WTC11 (cell line): ENCODE results near the gene UIMC1. TPM values are rescaled to one million over a fixed set of nuclear protein-coding genes. Genes with fewer than 3 reads are reported as not detected.

Source experiments
- ATAC-seq: fragments of 200-7000 bp; cut with Tn5 transposase; 2 replicates; pipeline ENCODE4 v1.10.0; 2021; ENCODE audit warnings: mild to moderate bottlenecking, moderate library complexity
- Bru-seq: library from RNA; stranded (reverse); fragments of 400-500 nt; gene quantifications from one replicate; lab custom pipeline; 2021; lab: Mats Ljungman, UMichigan
- CTCF ChIA-PET: fragments of 300-600 bp; sonication (Branson Sonifier 250); formaldehyde crosslinking; loops from one replicate; lab custom pipeline; 2021; ENCODE audit warnings: antibody characterized with exemption; lab: Charles Lee
- POLR2A ChIA-PET: fragments of 350-600 bp; sonication (Branson Sonifier 250); formaldehyde crosslinking; loops from one replicate; lab custom pipeline; 2021; ENCODE audit warnings: antibody characterized with exemption; lab: Charles Lee
- DNase-seq: peaks from one replicate; pipeline ENCODE4 v3.0.0; 2021; ENCODE audit warnings: low spot score
- H3K27ac Mint-ChIP-seq: 2 replicates; pipeline ENCODE4 v1.8.0; 2021; ENCODE audit warnings: mixed read lengths
- H3K27me3 Mint-ChIP-seq: 2 replicates; pipeline ENCODE4 v1.8.0; 2021; ENCODE audit warnings: low read depth, mild to moderate bottlenecking, moderate library complexity, mixed read lengths
- H3K36me3 Mint-ChIP-seq: 2 replicates; pipeline ENCODE4 v1.8.0; 2021; ENCODE audit warnings: mixed read lengths
- H3K4me1 Mint-ChIP-seq: 2 replicates; pipeline ENCODE4 v1.8.0; 2022; ENCODE audit warnings: mixed read lengths
- H3K4me3 Mint-ChIP-seq: 2 replicates; pipeline ENCODE4 v1.8.0; 2021; ENCODE audit warnings: mild to moderate bottlenecking, moderate library complexity, mixed read lengths
- H3K9me3 Mint-ChIP-seq: 2 replicates; pipeline ENCODE4 v1.8.0; 2021; ENCODE audit warnings: mixed read lengths
- CREM ChIP-seq: sonication (generic); formaldehyde crosslinking; IDR thresholded peaks from 2 replicates; pipeline ENCODE4 v1.8.1; 2022; ENCODE audit warnings: mild to moderate bottlenecking, missing genetic modification reagents, moderate library complexity
- ERG ChIP-seq: fragments of 250-450 bp; sonication (Bioruptor Pico); IDR thresholded peaks from 2 replicates; pipeline ENCODE4 v1.8.0; 2021; ENCODE audit warnings: mild to moderate bottlenecking
- ETV6 ChIP-seq: sonication (generic); formaldehyde crosslinking; IDR thresholded peaks from 2 replicates; pipeline ENCODE4 v1.8.1; 2022; ENCODE audit warnings: mild to moderate bottlenecking, missing genetic modification reagents
- FOXK1 ChIP-seq: sonication (generic); formaldehyde crosslinking; IDR thresholded peaks from 2 replicates; pipeline ENCODE4 v1.8.0; 2022; ENCODE audit warnings: mild to moderate bottlenecking, moderate library complexity, missing genetic modification reagents
- GABPB1 ChIP-seq: sonication (generic); formaldehyde crosslinking; IDR thresholded peaks from 2 replicates; pipeline ENCODE4 v1.8.1; 2023; ENCODE audit warnings: mild to moderate bottlenecking, missing genetic modification reagents
- KAT7 ChIP-seq: sonication (generic); formaldehyde crosslinking; IDR thresholded peaks from 2 replicates; pipeline ENCODE4 v1.8.1; 2023; ENCODE audit warnings: missing genetic modification reagents, mild to moderate bottlenecking, borderline replicate concordance
- NFE2L1 ChIP-seq: sonication (generic); formaldehyde crosslinking; IDR thresholded peaks from 2 replicates; pipeline ENCODE4 v1.8.1; 2023; ENCODE audit warnings: missing genetic modification reagents
- PRRX2 ChIP-seq: fragments of 250-450 bp; sonication (Bioruptor Pico); IDR thresholded peaks from 2 replicates; pipeline ENCODE4 v1.8.0; 2021; ENCODE audit warnings: mild to moderate bottlenecking
- SP1 ChIP-seq: sonication (generic); formaldehyde crosslinking; conservative IDR thresholded peaks from 2 replicates; pipeline ENCODE4 v1.8.1; 2022; ENCODE audit warnings: missing genetic modification reagents
- TCF7 ChIP-seq: sonication (generic); formaldehyde crosslinking; IDR thresholded peaks from 2 replicates; pipeline ENCODE4 v1.8.0; 2022; ENCODE audit warnings: mild to moderate bottlenecking, low read depth, missing genetic modification reagents, moderate library complexity
- ZNF219 ChIP-seq: sonication (generic); formaldehyde crosslinking; IDR thresholded peaks from 2 replicates; pipeline ENCODE4 v1.8.0; 2023; ENCODE audit warnings: missing genetic modification reagents, mild to moderate bottlenecking, borderline replicate concordance
- ZNF232 ChIP-seq: sonication (generic); formaldehyde crosslinking; IDR thresholded peaks from 2 replicates; pipeline ENCODE4 v1.8.0; 2022; ENCODE audit warnings: mild to moderate bottlenecking, missing genetic modification reagents
- ZNF317 ChIP-seq: sonication (generic); formaldehyde crosslinking; IDR thresholded peaks from 2 replicates; pipeline ENCODE4 v1.8.1; 2023; ENCODE audit warnings: low read depth, mild to moderate bottlenecking, moderate library complexity, missing genetic modification reagents, borderline replicate concordance
- long read RNA-seq, 3 experiments: library from RNA in 1 of 3; library from capped mRNA in 1 of 3; library from polyadenylated mRNA in 1 of 3; unstranded in 2 of 3; stranded (forward) in 1 of 3; transcript quantifications; one replicate each; pipeline ENCODE4 v2.0.0, GENCODE V29; 2021
- total RNA-seq: library from RNA; stranded (reverse); gene quantifications from 3 replicates; pipeline ENCODE4 v1.2.3, GENCODE V29; 2021
- TF ChIP-seq, protein P1 (sequence below): sonication (generic); formaldehyde crosslinking; IDR thresholded peaks from 2 replicates; pipeline ENCODE4 v1.8.1; 2022; ENCODE audit warnings: low read depth, missing genetic modification reagents, borderline replicate concordance
- TF ChIP-seq, protein P2 (sequence below): sonication (generic); formaldehyde crosslinking; IDR thresholded peaks from 2 replicates; pipeline ENCODE4 v1.8.1; 2022; ENCODE audit warnings: mild to moderate bottlenecking, moderate library complexity, missing genetic modification reagents
- TF ChIP-seq, protein P3 (sequence below): sonication (generic); formaldehyde crosslinking; IDR thresholded peaks from 2 replicates; pipeline ENCODE4 v1.8.1; 2023; ENCODE audit warnings: mild to moderate bottlenecking, missing genetic modification reagents, borderline replicate concordance
- TF ChIP-seq, protein P4 (sequence below): sonication (generic); formaldehyde crosslinking; IDR thresholded peaks from 2 replicates; pipeline ENCODE4 v1.8.0; 2023; ENCODE audit warnings: mild to moderate bottlenecking, missing genetic modification reagents
- TF ChIP-seq, protein P5 (sequence below): sonication (generic); formaldehyde crosslinking; conservative IDR thresholded peaks from 2 replicates; pipeline ENCODE4 v1.8.1; 2023; ENCODE audit warnings: mild to moderate bottlenecking, low read depth, missing genetic modification reagents, moderate library complexity

Gene UIMC1
- total RNA-seq (44.4 to 48.0 TPM (median 46.1 TPM) in 3 replicates), Bru-seq, nascent RNA (percentile 83 among the genes with signal in this experiment)
- long read RNA-seq, experiment 1, transcript UIMC1-212 (15 exons, 2,502 nt) = major isoform, 28 of 105 reads
- long read RNA-seq, experiment 1, partial matches to known transcripts = 11 of 105 reads
- long read RNA-seq, experiment 1, other reads (novel, unspliced or antisense) = 63 of 105 reads
- long read RNA-seq, experiment 2, partial matches to known transcripts = 23 of 41 reads
- long read RNA-seq, experiment 2, other reads (novel, unspliced or antisense) = 14 of 41 reads
- long read RNA-seq, experiment 3, transcript UIMC1-212 (15 exons, 2,502 nt) = major isoform, 23 of 66 reads
- long read RNA-seq, experiment 3, partial matches to known transcripts = 10 of 66 reads
- long read RNA-seq, experiment 3, other reads (novel, unspliced or antisense) = 32 of 66 reads

- H3K27ac Mint-ChIP-seq = peak within 1 kb of the TSS; percentile 89
- H3K4me1 Mint-ChIP-seq = peaks cover 26% of the 10 kb centered on the region
- peak within 1 kb of the TSS; percentile 94 for H3K4me3 Mint-ChIP-seq
- ATAC-seq (peak; percentile 86), DNase-seq (peak; percentile 94)
- H3K36me3 Mint-ChIP-seq = no peaks in the 10 kb centered on the region
- H3K9me3 Mint-ChIP-seq = no peaks in the 10 kb centered on the region
- ChIA-PET CTCF (interaction anchor here (0.7 to 2.8 kb wide), 7 partner anchors 16 to 490 kb away, joined by 3 to 19 read pairs (median 10); partner anchors contain the start of genes FGFR4 and ZNF346), POLR2A (interaction anchor here (0.7 to 1.2 kb wide), 4 partner anchors 17 to 267 kb away, joined by 3 read pairs; no protein-coding TSS in a partner anchor)
- H3K27me3 Mint-ChIP-seq = peaks cover 5% of the 10 kb centered on the region; the same call in 1 of the 2 replicates
- TF ChIP-seq CREM (CRISPR knock-in tag) = 0 out of 2 replicates have a peak, but pooled peaks have one; percentile 39
- TF ChIP-seq, protein P1, sequence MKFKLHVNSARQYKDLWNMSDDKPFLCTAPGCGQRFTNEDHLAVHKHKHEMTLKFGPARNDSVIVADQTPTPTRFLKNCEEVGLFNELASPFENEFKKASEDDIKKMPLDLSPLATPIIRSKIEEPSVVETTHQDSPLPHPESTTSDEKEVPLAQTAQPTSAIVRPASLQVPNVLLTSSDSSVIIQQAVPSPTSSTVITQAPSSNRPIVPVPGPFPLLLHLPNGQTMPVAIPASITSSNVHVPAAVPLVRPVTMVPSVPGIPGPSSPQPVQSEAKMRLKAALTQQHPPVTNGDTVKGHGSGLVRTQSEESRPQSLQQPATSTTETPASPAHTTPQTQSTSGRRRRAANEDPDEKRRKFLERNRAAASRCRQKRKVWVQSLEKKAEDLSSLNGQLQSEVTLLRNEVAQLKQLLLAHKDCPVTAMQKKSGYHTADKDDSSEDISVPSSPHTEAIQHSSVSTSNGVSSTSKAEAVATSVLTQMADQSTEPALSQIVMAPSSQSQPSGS (CRISPR knock-in tag) = no peak
- TF ChIP-seq ZNF317 (CRISPR knock-in tag) = peak; percentile 6; the same call in 1 of the 2 replicates
- TF ChIP-seq ZNF232 (CRISPR knock-in tag) = no peak
- TF ChIP-seq TCF7 (CRISPR knock-in tag) = 0 out of 2 replicates have a peak, but pooled peaks have one; percentile 20
- TF ChIP-seq ZNF219 = no peak
- no peak for TF ChIP-seq PRRX2 (CRISPR knock-in tag)
- peak; percentile 66; the same call in 1 of the 2 replicates for TF ChIP-seq SP1 (CRISPR knock-in tag)
- peak; percentile 84 for TF ChIP-seq KAT7 (CRISPR knock-in tag)
- peak; percentile 69; the same call in 1 of the 2 replicates for TF ChIP-seq FOXK1 (CRISPR knock-in tag)
- TF ChIP-seq, protein P2, sequence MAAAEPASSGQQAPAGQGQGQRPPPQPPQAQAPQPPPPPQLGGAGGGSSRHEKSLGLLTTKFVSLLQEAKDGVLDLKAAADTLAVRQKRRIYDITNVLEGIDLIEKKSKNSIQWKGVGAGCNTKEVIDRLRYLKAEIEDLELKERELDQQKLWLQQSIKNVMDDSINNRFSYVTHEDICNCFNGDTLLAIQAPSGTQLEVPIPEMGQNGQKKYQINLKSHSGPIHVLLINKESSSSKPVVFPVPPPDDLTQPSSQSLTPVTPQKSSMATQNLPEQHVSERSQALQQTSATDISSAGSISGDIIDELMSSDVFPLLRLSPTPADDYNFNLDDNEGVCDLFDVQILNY (CRISPR knock-in tag) = peak; percentile 92
- TF ChIP-seq ERG (CRISPR knock-in tag) = no peak
- TF ChIP-seq, protein P3, sequence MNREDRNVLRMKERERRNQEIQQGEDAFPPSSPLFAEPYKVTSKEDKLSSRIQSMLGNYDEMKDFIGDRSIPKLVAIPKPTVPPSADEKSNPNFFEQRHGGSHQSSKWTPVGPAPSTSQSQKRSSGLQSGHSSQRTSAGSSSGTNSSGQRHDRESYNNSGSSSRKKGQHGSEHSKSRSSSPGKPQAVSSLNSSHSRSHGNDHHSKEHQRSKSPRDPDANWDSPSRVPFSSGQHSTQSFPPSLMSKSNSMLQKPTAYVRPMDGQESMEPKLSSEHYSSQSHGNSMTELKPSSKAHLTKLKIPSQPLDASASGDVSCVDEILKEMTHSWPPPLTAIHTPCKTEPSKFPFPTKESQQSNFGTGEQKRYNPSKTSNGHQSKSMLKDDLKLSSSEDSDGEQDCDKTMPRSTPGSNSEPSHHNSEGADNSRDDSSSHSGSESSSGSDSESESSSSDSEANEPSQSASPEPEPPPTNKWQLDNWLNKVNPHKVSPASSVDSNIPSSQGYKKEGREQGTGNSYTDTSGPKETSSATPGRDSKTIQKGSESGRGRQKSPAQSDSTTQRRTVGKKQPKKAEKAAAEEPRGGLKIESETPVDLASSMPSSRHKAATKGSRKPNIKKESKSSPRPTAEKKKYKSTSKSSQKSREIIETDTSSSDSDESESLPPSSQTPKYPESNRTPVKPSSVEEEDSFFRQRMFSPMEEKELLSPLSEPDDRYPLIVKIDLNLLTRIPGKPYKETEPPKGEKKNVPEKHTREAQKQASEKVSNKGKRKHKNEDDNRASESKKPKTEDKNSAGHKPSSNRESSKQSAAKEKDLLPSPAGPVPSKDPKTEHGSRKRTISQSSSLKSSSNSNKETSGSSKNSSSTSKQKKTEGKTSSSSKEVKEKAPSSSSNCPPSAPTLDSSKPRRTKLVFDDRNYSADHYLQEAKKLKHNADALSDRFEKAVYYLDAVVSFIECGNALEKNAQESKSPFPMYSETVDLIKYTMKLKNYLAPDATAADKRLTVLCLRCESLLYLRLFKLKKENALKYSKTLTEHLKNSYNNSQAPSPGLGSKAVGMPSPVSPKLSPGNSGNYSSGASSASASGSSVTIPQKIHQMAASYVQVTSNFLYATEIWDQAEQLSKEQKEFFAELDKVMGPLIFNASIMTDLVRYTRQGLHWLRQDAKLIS (CRISPR knock-in tag) = 0 out of 2 replicates have a peak, but pooled peaks have one; percentile 46
- TF ChIP-seq, protein P4, sequence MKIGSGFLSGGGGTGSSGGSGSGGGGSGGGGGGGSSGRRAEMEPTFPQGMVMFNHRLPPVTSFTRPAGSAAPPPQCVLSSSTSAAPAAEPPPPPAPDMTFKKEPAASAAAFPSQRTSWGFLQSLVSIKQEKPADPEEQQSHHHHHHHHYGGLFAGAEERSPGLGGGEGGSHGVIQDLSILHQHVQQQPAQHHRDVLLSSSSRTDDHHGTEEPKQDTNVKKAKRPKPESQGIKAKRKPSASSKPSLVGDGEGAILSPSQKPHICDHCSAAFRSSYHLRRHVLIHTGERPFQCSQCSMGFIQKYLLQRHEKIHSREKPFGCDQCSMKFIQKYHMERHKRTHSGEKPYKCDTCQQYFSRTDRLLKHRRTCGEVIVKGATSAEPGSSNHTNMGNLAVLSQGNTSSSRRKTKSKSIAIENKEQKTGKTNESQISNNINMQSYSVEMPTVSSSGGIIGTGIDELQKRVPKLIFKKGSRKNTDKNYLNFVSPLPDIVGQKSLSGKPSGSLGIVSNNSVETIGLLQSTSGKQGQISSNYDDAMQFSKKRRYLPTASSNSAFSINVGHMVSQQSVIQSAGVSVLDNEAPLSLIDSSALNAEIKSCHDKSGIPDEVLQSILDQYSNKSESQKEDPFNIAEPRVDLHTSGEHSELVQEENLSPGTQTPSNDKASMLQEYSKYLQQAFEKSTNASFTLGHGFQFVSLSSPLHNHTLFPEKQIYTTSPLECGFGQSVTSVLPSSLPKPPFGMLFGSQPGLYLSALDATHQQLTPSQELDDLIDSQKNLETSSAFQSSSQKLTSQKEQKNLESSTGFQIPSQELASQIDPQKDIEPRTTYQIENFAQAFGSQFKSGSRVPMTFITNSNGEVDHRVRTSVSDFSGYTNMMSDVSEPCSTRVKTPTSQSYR (CRISPR knock-in tag) = peak; percentile 89
- TF ChIP-seq GABPB1 (CRISPR knock-in tag) = 0 out of 2 replicates have a peak, but pooled peaks have one; percentile 47
- TF ChIP-seq, protein P5, sequence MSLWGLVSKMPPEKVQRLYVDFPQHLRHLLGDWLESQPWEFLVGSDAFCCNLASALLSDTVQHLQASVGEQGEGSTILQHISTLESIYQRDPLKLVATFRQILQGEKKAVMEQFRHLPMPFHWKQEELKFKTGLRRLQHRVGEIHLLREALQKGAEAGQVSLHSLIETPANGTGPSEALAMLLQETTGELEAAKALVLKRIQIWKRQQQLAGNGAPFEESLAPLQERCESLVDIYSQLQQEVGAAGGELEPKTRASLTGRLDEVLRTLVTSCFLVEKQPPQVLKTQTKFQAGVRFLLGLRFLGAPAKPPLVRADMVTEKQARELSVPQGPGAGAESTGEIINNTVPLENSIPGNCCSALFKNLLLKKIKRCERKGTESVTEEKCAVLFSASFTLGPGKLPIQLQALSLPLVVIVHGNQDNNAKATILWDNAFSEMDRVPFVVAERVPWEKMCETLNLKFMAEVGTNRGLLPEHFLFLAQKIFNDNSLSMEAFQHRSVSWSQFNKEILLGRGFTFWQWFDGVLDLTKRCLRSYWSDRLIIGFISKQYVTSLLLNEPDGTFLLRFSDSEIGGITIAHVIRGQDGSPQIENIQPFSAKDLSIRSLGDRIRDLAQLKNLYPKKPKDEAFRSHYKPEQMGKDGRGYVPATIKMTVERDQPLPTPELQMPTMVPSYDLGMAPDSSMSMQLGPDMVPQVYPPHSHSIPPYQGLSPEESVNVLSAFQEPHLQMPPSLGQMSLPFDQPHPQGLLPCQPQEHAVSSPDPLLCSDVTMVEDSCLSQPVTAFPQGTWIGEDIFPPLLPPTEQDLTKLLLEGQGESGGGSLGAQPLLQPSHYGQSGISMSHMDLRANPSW (CRISPR knock-in tag) = 0 out of 2 replicates have a peak, but pooled peaks have one; percentile 82
- peak; percentile 16; the same call in 1 of the 2 replicates for TF ChIP-seq NFE2L1 (CRISPR knock-in tag)
- TF ChIP-seq ETV6 = 0 out of 2 replicates have a peak, but pooled peaks have one; percentile 78
These were observed at the start of gene UIMC1 for GRCh38 chr5:177006265-177006972. UIMC1 (minus strand) TSS chr5:177006779; CDS start chr5:176982615, 24,164 bp downstream.
